Esophagus squamous epithelium (tissue), 4 donors: ENCODE measurements around the gene EML1.

Experiments
- CTCF ChIP-seq, 6 experiments: fragments of 450-650 bp in 4 of 6; fragments of 200-600 bp in 2 of 6; sonication (generic) in 2 of 6; IDR thresholded peaks; one replicate each; pipeline ENCODE4 v1.5.1; 2016 to 2019; ENCODE audit warnings: antibody characterized with exemption in 6 of 6, mild to moderate bottlenecking in 4 of 6, moderate library complexity in 4 of 6
- POLR2A ChIP-seq, 4 donors: fragments of 450-650 bp; IDR thresholded peaks; one replicate each; pipeline ENCODE4 v1.6.1; 2017; ENCODE audit warnings: antibody characterized with exemption in 4 of 4, mild to moderate bottlenecking in 4 of 4, moderate library complexity in 3 of 4

DNA sequence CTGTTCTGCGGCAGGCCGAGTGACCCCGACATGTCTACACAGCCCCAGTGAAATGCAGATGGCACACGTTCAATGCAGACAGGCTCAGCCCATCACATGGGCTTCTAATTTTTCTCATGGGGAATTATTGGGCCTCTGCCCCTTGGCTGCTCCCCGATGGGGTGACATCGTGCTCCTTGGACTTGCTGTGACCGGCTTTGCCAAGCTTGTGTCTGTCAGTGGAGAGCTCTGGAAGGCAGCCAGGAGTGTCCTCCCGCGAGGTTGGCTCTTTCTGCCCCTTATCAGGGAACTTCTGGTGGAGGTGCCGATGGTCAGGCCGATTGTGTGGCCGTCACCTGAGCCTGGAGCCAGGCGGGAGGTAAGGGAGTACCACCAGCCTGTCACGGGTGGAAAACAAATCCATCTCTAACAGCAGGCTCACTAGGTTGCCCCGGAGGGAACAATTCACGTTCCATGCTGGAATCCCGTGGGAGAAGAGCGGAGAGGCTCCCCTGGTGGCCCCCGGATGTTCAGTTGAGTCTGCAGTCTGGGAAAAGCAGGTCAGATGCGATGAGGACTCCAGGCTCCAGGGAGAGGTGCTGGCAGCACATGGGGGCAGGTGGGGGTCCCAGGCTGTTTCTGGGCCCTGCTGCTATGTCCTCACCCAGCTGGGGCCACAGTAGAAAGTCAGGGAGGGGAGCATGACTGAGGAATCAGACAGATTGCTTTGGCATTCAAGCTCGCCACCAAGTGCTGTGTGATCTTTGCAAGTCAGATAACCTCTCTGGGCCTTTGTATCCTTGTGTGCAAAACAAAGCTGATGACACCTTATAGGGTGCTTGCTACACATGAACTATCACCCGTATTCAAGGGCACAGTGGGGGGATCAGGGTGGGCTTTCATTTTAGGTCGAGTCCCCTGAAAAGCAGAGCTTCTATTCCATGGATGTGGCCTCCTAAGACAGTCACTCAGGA is 43.2 kb upstream of the EML1 start:
- TF ChIP-seq CTCF (IDR thresholded peaks at IDR 0.05) = no peak
- TF ChIP-seq POLR2A (IDR thresholded peaks at IDR 0.05) = no peak
